ENCODE measurements around the gene PI4K2B. TPM values are rescaled to one million over a fixed set of nuclear protein-coding genes. Genes with fewer than 3 reads are reported as not detected.

PI4K2B gene
- total RNA-seq, 1 donor, result 34.3 TPM

- no peak for DNase-seq (ENCODE audit: low read depth)
- TF ChIP-seq CTCF (IDR thresholded peaks at IDR 0.05; ENCODE audit: insufficient read depth, low read length), result no peak
Measured at GRCh38 chr4:25307596-25307995, 73.8 kb downstream of the PI4K2B start.

GRCh38 chr4:25308306-25308705 lies 74.5 kb downstream of the PI4K2B start:
- no peak for TF ChIP-seq CTCF (IDR thresholded peaks at IDR 0.05; ENCODE audit: insufficient read depth, low read length)
- H3K4me3 ChIP-seq (ENCODE audit: low read depth, low read length), result no peak overlapping the region
- no peak for DNase-seq (ENCODE audit: low read depth)

More at GRCh38 chr4:25307596-25307995, 73.8 kb downstream of the PI4K2B start:
- H3K4me3 ChIP-seq (ENCODE audit: low read depth, low read length), result no peak overlapping the region

- DNase-seq (ENCODE audit: low read depth), result no peak
- no peak for TF ChIP-seq CTCF (IDR thresholded peaks at IDR 0.05; ENCODE audit: insufficient read depth, low read length)
- no peak overlapping the region for H3K4me3 ChIP-seq (ENCODE audit: low read depth, low read length)
Measured at GRCh38 chr4:25308761-25309160, 74.9 kb downstream of the PI4K2B start.

- peak; percentile 17 for DNase-seq (ENCODE audit: low read depth)
- TF ChIP-seq CTCF (IDR thresholded peaks at IDR 0.05; ENCODE audit: insufficient read depth, low read length), result no peak
- no peak overlapping the region for H3K4me3 ChIP-seq (ENCODE audit: low read depth, low read length)
Measured at GRCh38 chr4:25310066-25310802, 76.4 kb downstream of the PI4K2B start.

- no peak overlapping the region for H3K4me3 ChIP-seq (ENCODE audit: low read depth, low read length)
- TF ChIP-seq CTCF (IDR thresholded peaks at IDR 0.05; ENCODE audit: insufficient read depth, low read length), result no peak
- no peak for DNase-seq (ENCODE audit: low read depth)
Measured at GRCh38 chr4:25310803-25311166, 77.0 kb downstream of the PI4K2B start.

- H3K4me3 ChIP-seq (ENCODE audit: low read depth, low read length), result peak within 1 kb of the TSS; percentile 95
- DNase-seq (ENCODE audit: low read depth), result peak; percentile 91
- TF ChIP-seq CTCF (IDR thresholded peaks at IDR 0.05; ENCODE audit: insufficient read depth, low read length), result peak; percentile 94
Measured at GRCh38 chr4:25312496-25313200, 78.8 kb downstream of the PI4K2B start, which contains the start of gene ZCCHC4. TSS of gene ZCCHC4 (plus strand) at chr4:25312774. CDS start at chr4:25312810, 36 bp downstream.
